Nephron progenitor cell (in vitro differentiated cells): Measurements from ENCODE around the gene AHSG.

ENCODE experiments used
- DNase-seq: peaks from one replicate; pipeline ENCODE4 v3.0.0; 2021
- H3K27ac Mint-ChIP-seq: 2 replicates; pipeline ENCODE4 v1.8.0; 2021; ENCODE audit warnings: mild to moderate bottlenecking, moderate library complexity, mixed read lengths
- H3K27me3 Mint-ChIP-seq: 2 replicates; pipeline ENCODE4 v1.8.0; 2021; ENCODE audit warnings: mild to moderate bottlenecking, low read depth, mixed read lengths; ENCODE audit not compliant: poor library complexity
- H3K36me3 Mint-ChIP-seq: 2 replicates; pipeline ENCODE4 v1.8.0; 2021; ENCODE audit warnings: low read depth, mixed read lengths
- H3K4me1 Mint-ChIP-seq: 2 replicates; pipeline ENCODE4 v1.8.0; 2021; ENCODE audit warnings: mixed read lengths
- H3K4me3 Mint-ChIP-seq: 2 replicates; pipeline ENCODE4 v1.8.0; 2021; ENCODE audit warnings: mild to moderate bottlenecking, moderate library complexity, mixed read lengths
- H3K9me3 Mint-ChIP-seq: 2 replicates; pipeline ENCODE4 v1.8.0; 2021; ENCODE audit warnings: mild to moderate bottlenecking, moderate library complexity, mixed read lengths
- TF ChIP-seq, protein P1 (sequence below): fragments of 200-600 bp; sonication (generic); IDR thresholded peaks from 2 replicates; pipeline ENCODE4 v1.5.0; 2021; ENCODE audit warnings: antibody characterized with exemption

The AHSG gene

DNA sequence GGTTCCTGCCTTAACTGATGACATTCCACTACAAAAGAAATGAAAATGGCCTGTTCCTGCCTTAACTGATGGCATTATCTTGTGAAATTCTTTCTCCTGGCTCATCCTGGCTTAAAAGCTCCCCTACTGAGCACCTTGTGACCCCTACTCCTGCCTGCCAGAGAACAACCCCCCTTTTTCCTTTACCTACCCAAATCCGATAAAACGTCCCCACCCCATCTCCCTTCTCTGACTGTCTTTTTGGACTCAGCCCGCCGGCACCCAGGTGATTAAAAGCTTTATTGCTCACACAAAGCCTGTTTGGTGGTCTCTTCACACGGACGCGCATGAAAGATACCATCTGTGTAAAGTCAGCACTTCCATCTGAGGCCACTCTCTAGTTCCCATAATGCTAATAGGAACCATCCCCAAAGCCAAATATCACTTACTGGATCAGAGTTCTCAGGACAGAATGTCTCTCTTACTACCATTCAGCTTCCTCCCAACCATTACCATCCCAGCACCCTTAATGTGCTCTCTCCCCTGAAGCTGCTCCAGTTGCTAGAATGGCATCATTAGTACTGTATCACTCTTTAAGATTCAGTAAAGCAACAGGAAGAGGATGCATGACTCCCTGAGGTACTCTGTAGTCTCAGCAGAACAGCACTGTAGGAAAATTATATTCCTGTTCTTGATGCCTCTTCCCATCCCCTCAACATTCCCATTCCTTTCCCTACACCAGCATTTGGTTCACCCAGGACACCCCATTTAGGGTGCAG lies 50.7 kb downstream of the AHSG start:
- H3K36me3 Mint-ChIP-seq, result no peaks in the 10 kb centered on the region
- peaks cover 8% of the 10 kb centered on the region for H3K9me3 Mint-ChIP-seq
- H3K4me3 Mint-ChIP-seq, result no peak overlapping the region
- peaks cover 31% of the 10 kb centered on the region for H3K4me1 Mint-ChIP-seq
- no peak for DNase-seq
- peaks cover 6% of the 10 kb centered on the region for H3K27me3 Mint-ChIP-seq
- H3K27ac Mint-ChIP-seq, result no peak overlapping the region
- TF ChIP-seq, protein P1, sequence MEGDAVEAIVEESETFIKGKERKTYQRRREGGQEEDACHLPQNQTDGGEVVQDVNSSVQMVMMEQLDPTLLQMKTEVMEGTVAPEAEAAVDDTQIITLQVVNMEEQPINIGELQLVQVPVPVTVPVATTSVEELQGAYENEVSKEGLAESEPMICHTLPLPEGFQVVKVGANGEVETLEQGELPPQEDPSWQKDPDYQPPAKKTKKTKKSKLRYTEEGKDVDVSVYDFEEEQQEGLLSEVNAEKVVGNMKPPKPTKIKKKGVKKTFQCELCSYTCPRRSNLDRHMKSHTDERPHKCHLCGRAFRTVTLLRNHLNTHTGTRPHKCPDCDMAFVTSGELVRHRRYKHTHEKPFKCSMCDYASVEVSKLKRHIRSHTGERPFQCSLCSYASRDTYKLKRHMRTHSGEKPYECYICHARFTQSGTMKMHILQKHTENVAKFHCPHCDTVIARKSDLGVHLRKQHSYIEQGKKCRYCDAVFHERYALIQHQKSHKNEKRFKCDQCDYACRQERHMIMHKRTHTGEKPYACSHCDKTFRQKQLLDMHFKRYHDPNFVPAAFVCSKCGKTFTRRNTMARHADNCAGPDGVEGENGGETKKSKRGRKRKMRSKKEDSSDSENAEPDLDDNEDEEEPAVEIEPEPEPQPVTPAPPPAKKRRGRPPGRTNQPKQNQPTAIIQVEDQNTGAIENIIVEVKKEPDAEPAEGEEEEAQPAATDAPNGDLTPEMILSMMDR, result no peak

DNA sequence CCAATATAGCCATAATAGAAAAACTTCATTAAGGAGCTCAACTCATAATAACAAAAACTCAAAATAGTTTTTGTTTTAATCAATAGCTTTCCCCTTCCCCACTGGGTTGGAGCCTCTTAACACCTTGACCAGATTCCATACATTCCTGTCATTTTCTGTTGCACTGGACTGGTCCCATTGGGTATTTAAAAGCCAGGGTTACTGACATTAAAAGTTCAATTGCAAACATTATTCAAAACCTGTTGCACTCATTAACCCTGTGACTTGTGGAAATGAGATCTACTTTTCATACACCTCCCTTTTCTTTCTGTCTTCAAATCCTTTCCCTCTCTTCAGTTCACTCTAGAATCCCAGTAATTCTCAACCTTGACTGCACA lies 51.2 kb downstream of the AHSG start:
- peaks cover 3% of the 10 kb centered on the region for H3K9me3 Mint-ChIP-seq
- H3K27me3 Mint-ChIP-seq, result peaks cover 6% of the 10 kb centered on the region
- no peak overlapping the region for H3K4me3 Mint-ChIP-seq
- TF ChIP-seq, protein P1, result no peak
- peaks cover 31% of the 10 kb centered on the region for H3K4me1 Mint-ChIP-seq
- no peaks in the 10 kb centered on the region for H3K36me3 Mint-ChIP-seq
- no peak overlapping the region for H3K27ac Mint-ChIP-seq
- DNase-seq, result no peak

DNA sequence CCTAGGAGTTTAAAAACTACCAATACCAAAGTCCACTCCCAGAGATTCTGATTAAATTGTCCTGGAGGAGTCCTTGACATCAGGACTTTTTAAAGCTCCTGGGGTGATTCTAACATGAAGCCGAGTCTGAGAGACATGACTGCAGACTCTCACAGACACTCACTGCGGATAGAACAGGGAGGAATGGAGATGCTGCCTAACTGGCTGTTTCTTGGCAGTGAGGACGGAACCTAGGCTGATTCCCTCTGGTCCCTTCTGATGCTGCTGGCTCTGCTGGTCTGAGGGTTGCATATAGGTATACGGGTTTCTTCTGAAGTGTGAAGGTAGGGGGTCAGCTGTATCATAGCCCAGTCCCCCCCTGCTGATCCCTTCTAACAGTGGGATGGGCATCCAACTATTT lies 51.6 kb downstream of the AHSG start:
- H3K9me3 Mint-ChIP-seq, result peaks cover 3% of the 10 kb centered on the region
- H3K27ac Mint-ChIP-seq, result no peak overlapping the region
- peaks cover 6% of the 10 kb centered on the region for H3K27me3 Mint-ChIP-seq
- no peaks in the 10 kb centered on the region for H3K36me3 Mint-ChIP-seq
- peaks cover 31% of the 10 kb centered on the region for H3K4me1 Mint-ChIP-seq
- no peak for DNase-seq
- TF ChIP-seq, protein P1, result no peak
- H3K4me3 Mint-ChIP-seq, result no peak overlapping the region

DNA sequence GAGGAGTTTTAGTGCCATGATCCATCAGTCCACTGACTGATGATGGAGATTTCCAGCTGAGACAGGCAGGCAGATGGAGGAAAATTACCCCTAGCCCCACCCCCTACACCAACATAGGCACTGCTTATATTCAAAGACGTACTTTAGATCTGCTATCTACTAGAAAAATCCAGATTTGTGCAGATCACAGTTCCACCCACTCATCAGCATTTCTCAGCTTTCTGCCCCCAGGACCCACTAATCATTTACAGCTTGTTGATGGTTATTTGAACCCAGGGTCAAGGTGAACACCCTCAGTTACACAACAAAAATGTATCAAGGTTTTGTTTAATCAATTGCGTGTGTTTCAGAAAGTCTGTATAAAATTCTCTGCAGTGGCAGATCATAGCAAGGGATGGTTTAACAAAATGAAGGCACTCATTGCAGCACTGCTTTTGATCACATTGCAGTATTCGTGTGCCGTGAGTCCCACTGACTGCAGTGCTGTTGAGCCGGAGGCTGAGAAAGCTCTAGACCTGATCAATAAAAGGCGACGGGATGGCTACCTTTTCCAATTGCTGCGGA lies 52.8 kb downstream of the AHSG start, which contains the start of gene HRG:
HRG (plus strand) TSS at position 390 of the 564 bp plus-strand sequence; CDS start at position 408, 18 bp downstream.
- DNase-seq, result no peak
- TF ChIP-seq, protein P1, result no peak
- Mint-ChIP-seq H3K27ac (no peak within 1 kb of the TSS), H3K4me3 (no peak within 1 kb of the TSS), H3K27me3 (peaks cover 6% of the 10 kb centered on the region), H3K9me3 (no peaks in the 10 kb centered on the region), H3K4me1 (peaks cover 31% of the 10 kb centered on the region), H3K36me3 (no peaks in the 10 kb centered on the region)

- H3K4me3 Mint-ChIP-seq, result no peak overlapping the region
- H3K9me3 Mint-ChIP-seq, result no peaks in the 10 kb centered on the region
- no peak overlapping the region for H3K27ac Mint-ChIP-seq
- H3K27me3 Mint-ChIP-seq, result peaks cover 4% of the 10 kb centered on the region
- TF ChIP-seq, protein P1, result no peak
- no peak for DNase-seq
- no peaks in the 10 kb centered on the region for H3K36me3 Mint-ChIP-seq
- H3K4me1 Mint-ChIP-seq, result peaks cover 16% of the 10 kb centered on the region
Observed at GRCh38 chr3:186668426-186668825, 55.6 kb downstream of the AHSG start.
